GM12875 (cell line): Measurements from ENCODE around the gene AUH.

ENCODE experiments used
- H3K4me3 ChIP-seq: one replicate; pipeline ENCODE4 v1.5.1; 2011; ENCODE audit warnings: low read depth, low read length, control low read depth
- CTCF ChIP-seq: IDR thresholded peaks from 2 replicates; pipeline ENCODE4 v1.5.1; 2011; ENCODE audit warnings: low read depth, mild to moderate bottlenecking, control low read depth, inconsistent platforms, low read length, moderate library complexity, borderline replicate concordance; ENCODE audit not compliant: insufficient read depth

The AUH gene

GRCh38 chr9:91220021-91220420, 141.7 kb downstream of the AUH start:
- TF ChIP-seq CTCF = no peak
- no peak overlapping the region for H3K4me3 ChIP-seq

GRCh38 chr9:91219557-91219956, 142.2 kb downstream of the AUH start:
- TF ChIP-seq CTCF = no peak
- no peak overlapping the region for H3K4me3 ChIP-seq

- no peak overlapping the region for H3K4me3 ChIP-seq
- no peak for TF ChIP-seq CTCF
Measured at GRCh38 chr9:91217388-91217787, 144.3 kb downstream of the AUH start.

- no peak overlapping the region for H3K4me3 ChIP-seq
- TF ChIP-seq CTCF = no peak
Measured at GRCh38 chr9:91214867-91215266, 146.9 kb downstream of the AUH start.

GRCh38 chr9:91214086-91214485, 147.6 kb downstream of the AUH start:
- no peak overlapping the region for H3K4me3 ChIP-seq
- no peak for TF ChIP-seq CTCF

GRCh38 chr9:91212596-91213243, 149.0 kb downstream of the AUH start:
- no peak overlapping the region for H3K4me3 ChIP-seq
- no peak for TF ChIP-seq CTCF

- no peak overlapping the region for H3K4me3 ChIP-seq
- TF ChIP-seq CTCF = no peak
Measured at GRCh38 chr9:91211919-91212318, 149.8 kb downstream of the AUH start.
